Measurements from ENCODE around the gene NXNL1. TPM values are rescaled to one million over a fixed set of nuclear protein-coding genes. Genes with fewer than 3 reads are reported as not detected.

NXNL1 gene
- total RNA-seq, 1 experiment from 2014 or later: not detected

DNA sequence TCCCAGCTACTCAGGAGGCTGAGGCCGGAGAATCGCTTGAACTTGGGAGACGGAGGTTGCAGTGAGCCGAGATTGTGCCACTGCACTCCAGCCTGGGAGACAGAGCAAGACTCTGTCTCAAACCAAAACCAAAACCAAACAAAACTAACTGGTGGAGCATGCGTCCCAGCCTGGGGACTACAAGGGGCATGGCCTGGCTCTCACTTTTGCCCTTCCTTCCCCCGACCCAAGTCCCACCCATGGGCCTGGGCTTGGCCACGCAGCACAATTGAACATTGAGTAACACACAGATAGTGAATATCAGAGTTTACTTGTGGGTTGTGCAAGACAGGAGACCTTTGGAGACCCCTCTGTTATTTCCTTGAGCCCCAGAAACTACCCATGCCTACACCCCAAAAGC is 25.5 kb downstream of the NXNL1 start:
- intact Hi-C loops (cut with micrococcal nuclease): no loop called here
- H3K4me1 Mint-ChIP-seq (ENCODE audit: insufficient read depth, unreplicated experiment): no peaks in the 10 kb centered on the region
- no peaks in the 10 kb centered on the region for H3K27me3 Mint-ChIP-seq (ENCODE audit: insufficient read depth, unreplicated experiment)
- ChIA-PET POLR2A (interaction anchor here (0.7 kb wide), 1 partner anchor 55 kb away, joined by 3 read pairs; no protein-coding TSS in a partner anchor), CTCF (interaction anchor here (0.9 kb wide), 1 partner anchor 18 kb away, joined by 3 read pairs; no protein-coding TSS in a partner anchor)
- no peak overlapping the region for H3K4me3 Mint-ChIP-seq (ENCODE audit: unreplicated experiment)
- DNase-seq (ENCODE audit: unreplicated experiment): no peak
- TF ChIP-seq, protein P1, sequence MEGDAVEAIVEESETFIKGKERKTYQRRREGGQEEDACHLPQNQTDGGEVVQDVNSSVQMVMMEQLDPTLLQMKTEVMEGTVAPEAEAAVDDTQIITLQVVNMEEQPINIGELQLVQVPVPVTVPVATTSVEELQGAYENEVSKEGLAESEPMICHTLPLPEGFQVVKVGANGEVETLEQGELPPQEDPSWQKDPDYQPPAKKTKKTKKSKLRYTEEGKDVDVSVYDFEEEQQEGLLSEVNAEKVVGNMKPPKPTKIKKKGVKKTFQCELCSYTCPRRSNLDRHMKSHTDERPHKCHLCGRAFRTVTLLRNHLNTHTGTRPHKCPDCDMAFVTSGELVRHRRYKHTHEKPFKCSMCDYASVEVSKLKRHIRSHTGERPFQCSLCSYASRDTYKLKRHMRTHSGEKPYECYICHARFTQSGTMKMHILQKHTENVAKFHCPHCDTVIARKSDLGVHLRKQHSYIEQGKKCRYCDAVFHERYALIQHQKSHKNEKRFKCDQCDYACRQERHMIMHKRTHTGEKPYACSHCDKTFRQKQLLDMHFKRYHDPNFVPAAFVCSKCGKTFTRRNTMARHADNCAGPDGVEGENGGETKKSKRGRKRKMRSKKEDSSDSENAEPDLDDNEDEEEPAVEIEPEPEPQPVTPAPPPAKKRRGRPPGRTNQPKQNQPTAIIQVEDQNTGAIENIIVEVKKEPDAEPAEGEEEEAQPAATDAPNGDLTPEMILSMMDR (IDR thresholded peaks at IDR 0.05; ENCODE audit: unreplicated experiment): no peak
- no peaks in the 10 kb centered on the region for H3K36me3 Mint-ChIP-seq (ENCODE audit: insufficient read depth, unreplicated experiment)
- H3K27ac Mint-ChIP-seq (ENCODE audit: low read depth, unreplicated experiment): no peak overlapping the region
- no TSS peak for BruUV-seq (replicated peaks)
- no peaks in the 10 kb centered on the region for H3K9me3 Mint-ChIP-seq (ENCODE audit: unreplicated experiment)

DNA sequence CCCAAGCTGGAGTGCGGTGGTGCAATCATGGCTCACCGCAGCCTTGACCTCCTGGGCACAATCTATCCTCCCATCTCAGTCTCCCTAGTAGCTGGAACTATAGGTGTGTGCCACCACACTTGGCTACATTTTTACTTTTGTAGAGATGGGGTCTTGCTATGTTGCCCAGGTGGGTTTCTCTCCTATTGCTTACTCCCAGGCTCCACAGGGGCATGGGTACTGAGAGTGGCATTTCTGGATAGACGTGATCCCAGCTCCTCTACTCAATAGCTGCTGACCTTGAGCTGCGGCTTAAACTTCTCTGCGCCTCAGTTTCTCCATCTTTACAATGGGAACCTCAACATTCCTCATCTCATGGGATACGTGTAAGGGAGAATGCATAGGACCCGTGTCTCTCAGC is 29.3 kb downstream of the NXNL1 start:
- no TSS peak for BruUV-seq (replicated peaks)
- intact Hi-C loops (cut with micrococcal nuclease): no loop called here
- Mint-ChIP-seq H3K4me1 (ENCODE audit: insufficient read depth, unreplicated experiment) (peaks cover 10% of the 10 kb centered on the region), H3K36me3 (ENCODE audit: insufficient read depth, unreplicated experiment) (no peaks in the 10 kb centered on the region), H3K27me3 (ENCODE audit: insufficient read depth, unreplicated experiment) (no peaks in the 10 kb centered on the region), H3K9me3 (ENCODE audit: unreplicated experiment) (no peaks in the 10 kb centered on the region), H3K4me3 (ENCODE audit: unreplicated experiment) (no peak overlapping the region), H3K27ac (ENCODE audit: low read depth, unreplicated experiment) (no peak overlapping the region)
- POLR2A ChIA-PET: no interaction called here
- TF ChIP-seq, protein P1 (IDR thresholded peaks at IDR 0.05; ENCODE audit: unreplicated experiment): no peak
- CTCF ChIA-PET: no interaction called here
- DNase-seq (ENCODE audit: unreplicated experiment): no peak

DNA sequence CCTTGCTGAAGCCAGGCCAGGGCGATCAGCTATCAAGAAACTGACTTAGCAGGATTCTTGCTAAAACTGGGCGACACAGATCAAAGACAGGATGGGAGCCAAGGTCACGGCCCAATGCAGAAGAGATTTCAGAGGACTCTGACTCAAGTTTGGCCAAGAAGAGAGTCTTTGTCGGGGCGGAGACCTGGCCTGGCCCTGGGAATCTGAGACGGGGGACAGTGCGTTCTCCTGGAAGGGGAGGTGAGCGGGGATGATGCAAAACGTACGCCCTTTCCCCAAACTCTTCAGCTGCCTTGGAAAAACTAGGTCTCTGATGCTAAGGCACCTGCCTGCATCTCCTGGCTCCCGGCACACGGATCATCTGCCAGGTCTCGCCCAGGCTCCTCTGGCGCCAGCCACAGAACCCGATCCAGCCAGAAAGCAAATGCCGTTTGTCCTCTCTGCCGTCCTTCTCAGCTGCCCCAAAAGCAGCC is 31.0 kb downstream of the NXNL1 start:
- DNase-seq (ENCODE audit: unreplicated experiment): no peak
- no peaks in the 10 kb centered on the region for H3K27me3 Mint-ChIP-seq (ENCODE audit: insufficient read depth, unreplicated experiment)
- TF ChIP-seq, protein P1 (IDR thresholded peaks at IDR 0.05; ENCODE audit: unreplicated experiment): no peak
- BruUV-seq (replicated peaks): no TSS peak
- no peak overlapping the region for H3K27ac Mint-ChIP-seq (ENCODE audit: low read depth, unreplicated experiment)
- H3K9me3 Mint-ChIP-seq (ENCODE audit: unreplicated experiment): no peaks in the 10 kb centered on the region
- H3K36me3 Mint-ChIP-seq (ENCODE audit: insufficient read depth, unreplicated experiment): peaks cover 5% of the 10 kb centered on the region
- CTCF ChIA-PET: interaction anchor here (0.7 to 2.3 kb wide), 4 partner anchors 12 to 358 kb away, joined by 3 to 11 read pairs (median 4); no protein-coding TSS in a partner anchor
- POLR2A ChIA-PET: interaction anchor here (2.8 kb wide), 1 partner anchor 10 kb away, joined by 12 read pairs; the partner anchor contains the start of gene MVB12A
- H3K4me3 Mint-ChIP-seq (ENCODE audit: unreplicated experiment): no peak overlapping the region
- intact Hi-C loops (cut with micrococcal nuclease): no loop called here
- H3K4me1 Mint-ChIP-seq (ENCODE audit: insufficient read depth, unreplicated experiment): peaks cover 10% of the 10 kb centered on the region

DNA sequence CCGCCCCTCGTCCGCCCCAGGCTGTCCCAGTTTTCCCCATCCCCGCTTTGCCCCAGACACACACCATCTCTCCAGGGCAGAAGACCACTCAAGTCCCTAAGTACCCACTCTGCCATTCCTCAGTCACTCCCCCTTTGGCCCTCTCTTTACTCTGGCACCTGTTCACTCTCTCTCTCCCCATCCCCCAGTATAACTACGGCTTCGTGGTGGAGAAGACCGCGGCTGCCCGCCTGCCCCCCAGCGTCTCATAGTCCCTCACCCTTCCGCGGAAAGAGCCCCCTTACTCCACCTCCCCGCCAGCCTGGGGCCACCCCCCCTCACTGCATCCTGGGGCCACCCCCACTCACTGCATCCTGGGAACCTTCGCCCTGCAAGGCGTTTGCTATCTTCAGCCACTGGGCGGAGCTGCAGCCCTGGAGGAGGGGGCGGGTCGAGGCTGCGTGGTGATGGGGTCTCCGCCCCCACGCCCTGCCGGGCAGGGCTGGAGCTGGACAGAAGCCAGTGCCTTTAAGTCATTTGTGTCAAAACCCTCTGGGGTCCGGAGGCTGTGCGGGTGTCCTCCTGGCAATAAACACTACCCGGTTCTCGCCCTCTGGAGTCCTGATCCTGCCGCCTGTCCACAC is 35.9 kb downstream of the NXNL1 start:
- peak; percentile 23 for DNase-seq (ENCODE audit: unreplicated experiment)
- ChIA-PET POLR2A (no interaction called here), CTCF (interaction anchor here (0.7 to 1.1 kb wide), 2 partner anchors 18 to 370 kb away, joined by 3 to 4 read pairs; partner anchors contain the start of gene B3GNT3)
- Mint-ChIP-seq H3K4me3 (ENCODE audit: unreplicated experiment) (no peak overlapping the region), H3K27me3 (ENCODE audit: insufficient read depth, unreplicated experiment) (no peaks in the 10 kb centered on the region), H3K4me1 (ENCODE audit: insufficient read depth, unreplicated experiment) (peaks cover 13% of the 10 kb centered on the region), H3K36me3 (ENCODE audit: insufficient read depth, unreplicated experiment) (peaks cover 11% of the 10 kb centered on the region), H3K27ac (ENCODE audit: low read depth, unreplicated experiment) (peak overlapping the region; percentile 35), H3K9me3 (ENCODE audit: unreplicated experiment) (no peaks in the 10 kb centered on the region)
- TF ChIP-seq, protein P1 (IDR thresholded peaks at IDR 0.05; ENCODE audit: unreplicated experiment): peak; percentile 8
- BruUV-seq (replicated peaks): no TSS peak
- intact Hi-C loops (cut with micrococcal nuclease): no loop called here
